HCT116 (cell line): ENCODE results near the gene PDF. TPM values are rescaled to one million over a fixed set of nuclear protein-coding genes. Genes with fewer than 3 reads are reported as not detected.

ENCODE experiments used
- ATAC-seq: fragments of 200-7000 bp; cut with Tn5 transposase; 2 replicates; pipeline ENCODE4 v1.9.1; 2020; ENCODE audit warnings: mild to moderate bottlenecking, moderate library complexity
- BruUV-seq: library from RNA; stranded (reverse); fragments of 400-500 nt; replicated peaks from 2 replicates; lab custom pipeline; 2021; lab: Mats Ljungman, UMichigan
- CTCF ChIA-PET: fragments of 300-600 bp; sonication (Branson Sonifier 250); formaldehyde crosslinking; loops from one replicate; lab custom pipeline; 2021; ENCODE audit warnings: antibody characterized with exemption; lab: Charles Lee
- POLR2A ChIA-PET: fragments of 300-600, 350-600 bp; sonication (Branson Sonifier 250); formaldehyde crosslinking; loops from one replicate; lab custom pipeline; 2021; ENCODE audit warnings: antibody characterized with exemption; lab: Charles Lee
- RAD21 ChIA-PET, 2 experiments: fragments of 300-600 bp; sonication (Branson Sonifier 250); formaldehyde crosslinking; loops; one replicate each; lab custom pipeline; 2023; ENCODE audit warnings: low total read pairs in 2 of 2; ENCODE audit not compliant: uncharacterized antibody in 2 of 2, unreplicated experiment in 2 of 2, low non-redundant PET in 1 of 2; lab: Charles Lee
- DNase-seq: peaks from one replicate; pipeline ENCODE4 v3.0.0-alpha.2; 2010; ENCODE audit warnings: low read depth, low spot score
- H2AFZ ChIP-seq: fragments of 200-600 bp; shearing (Covaris generic), sonication (generic); 2 replicates; pipeline ENCODE4 v1.6.1; 2017; ENCODE audit warnings: low read depth, mixed run types, mixed read lengths, antibody characterized with exemption, low read length; ENCODE audit not compliant: poor library complexity, severe bottlenecking
- H3K27ac ChIP-seq: 2 replicates; pipeline ENCODE4 v1.5.1; 2012; ENCODE audit warnings: low read depth, low read length
- H3K27me3 ChIP-seq: fragments of 200-600 bp; sonication (generic); 2 replicates; pipeline ENCODE4 v1.6.1; 2016; ENCODE audit warnings: mixed run types, low read length, mixed read lengths; ENCODE audit not compliant: insufficient read depth
- H3K36me3 ChIP-seq, 2 experiments: fragments of 200-500 bp in 1 of 2; fragments of 200-600 bp in 1 of 2; sonication (Bioruptor generic) in 1 of 2; sonication (generic) in 1 of 2; 2 replicates each; pipeline versions ENCODE4 v1.5.1 to v1.6.1; 2014 to 2016; ENCODE audit warnings: low read length in 2 of 2, inconsistent platforms in 1 of 2, mixed read lengths in 1 of 2, mixed run types in 1 of 2; ENCODE audit not compliant: insufficient read depth in 2 of 2, control insufficient read depth in 1 of 2
- H3K4me1 ChIP-seq, 2 experiments: fragments of 200-600 bp in 1 of 2; sonication (generic) in 1 of 2; 2 replicates each; pipeline versions ENCODE4 v1.5.1 to v1.6.1; 2012 to 2017; ENCODE audit warnings: low read length in 2 of 2, inconsistent platforms in 1 of 2, mild to moderate bottlenecking in 1 of 2, mixed read lengths in 1 of 2, mixed run types in 1 of 2, moderate library complexity in 1 of 2; ENCODE audit not compliant: insufficient read depth in 2 of 2, control insufficient read depth in 1 of 2
- H3K4me2 ChIP-seq: fragments of 200-600 bp; sonication (generic); 2 replicates; pipeline ENCODE4 v1.6.1; 2017; ENCODE audit warnings: mixed run types, low read length, mixed read lengths
- H3K4me3 ChIP-seq, 2 experiments: fragments of 200-600 bp in 1 of 2; sonication (generic) in 1 of 2; replicated peaks in 1 of 2; 2 replicates each; pipeline ENCODE4 v1.5.1; 2011 to 2016; ENCODE audit warnings: low read length in 2 of 2, control low read depth in 1 of 2, low read depth in 1 of 2, mild to moderate bottlenecking in 1 of 2, mixed read lengths in 1 of 2, mixed run types in 1 of 2
- H3K79me2 ChIP-seq: fragments of 200-600 bp; sonication (generic); 2 replicates; pipeline ENCODE4 v1.6.1; 2017; ENCODE audit warnings: mild to moderate bottlenecking, mixed run types, low read length, moderate library complexity, mixed read lengths; ENCODE audit not compliant: insufficient read depth
- H3K9ac ChIP-seq: fragments of 200-600 bp; sonication (generic); 2 replicates; pipeline ENCODE4 v1.6.1; 2016; ENCODE audit warnings: low read length, mixed read lengths
- H3K9me2 ChIP-seq: fragments of 200-600 bp; sonication (generic), shearing (Covaris generic); 2 replicates; pipeline ENCODE4 v1.6.1; 2017; ENCODE audit warnings: mixed run types, mild to moderate bottlenecking, moderate library complexity; ENCODE audit not compliant: insufficient read depth
- H3K9me3 ChIP-seq, 2 experiments: fragments of 200-500 bp in 1 of 2; fragments of 200-600 bp in 1 of 2; sonication (Bioruptor generic) in 1 of 2; sonication (generic) in 1 of 2; 2 replicates each; pipeline ENCODE4 v1.6.1; 2014 to 2017; ENCODE audit warnings: low read length in 2 of 2, mixed read lengths in 2 of 2, inconsistent platforms in 1 of 2, low read depth in 1 of 2, mild to moderate bottlenecking in 1 of 2, mixed run types in 1 of 2, moderate library complexity in 1 of 2; ENCODE audit not compliant: control insufficient read depth in 1 of 2, insufficient read depth in 1 of 2
- H4K20me1 ChIP-seq: fragments of 200-600 bp; sonication (generic), shearing (Covaris generic); 2 replicates; pipeline ENCODE4 v1.6.1; 2017; ENCODE audit warnings: mixed run types, mild to moderate bottlenecking, moderate library complexity; ENCODE audit not compliant: insufficient read depth
- CBX3 ChIP-seq: IDR thresholded peaks from 2 replicates; pipeline ENCODE4 v1.6.1; 2012; ENCODE audit warnings: low read depth
- CEBPB ChIP-seq: IDR thresholded peaks from 2 replicates; pipeline ENCODE4 v1.6.1; 2012; ENCODE audit warnings: low read depth
- EGR1 ChIP-seq: IDR thresholded peaks from 2 replicates; pipeline ENCODE4 v1.6.1; 2012; ENCODE audit warnings: low read depth
- ELF1 ChIP-seq: IDR thresholded peaks from 2 replicates; pipeline ENCODE4 v1.6.1; 2012; ENCODE audit warnings: low read depth, borderline replicate concordance
- JUND ChIP-seq: IDR thresholded peaks from 2 replicates; pipeline ENCODE4 v1.6.1; 2012
- POLR2A ChIP-seq: IDR thresholded peaks from 2 replicates; pipeline ENCODE4 v1.7.0; 2011; ENCODE audit warnings: borderline replicate concordance; ENCODE audit not compliant: insufficient read depth, insufficient read length; ENCODE audit errors: extremely low read depth
- POLR2AphosphoS5 ChIP-seq: IDR thresholded peaks from 2 replicates; pipeline ENCODE4 v1.6.1; 2011; ENCODE audit warnings: mild to moderate bottlenecking, low read depth, low read length, moderate library complexity
- RAD21 ChIP-seq: IDR thresholded peaks from 2 replicates; pipeline ENCODE4 v1.6.1; 2012; ENCODE audit warnings: low read depth, mild to moderate bottlenecking
- SIN3A ChIP-seq: IDR thresholded peaks from 2 replicates; pipeline ENCODE4 v1.6.1; 2012; ENCODE audit warnings: low read depth
- SP1 ChIP-seq: IDR thresholded peaks from 2 replicates; pipeline ENCODE4 v1.6.1; 2012; ENCODE audit warnings: low read depth
- SRF ChIP-seq: IDR thresholded peaks from 2 replicates; pipeline ENCODE4 v1.6.1; 2012; ENCODE audit warnings: low read depth
- TCF7L2 ChIP-seq: IDR thresholded peaks from 2 replicates; pipeline ENCODE4 v1.7.0; 2011; ENCODE audit warnings: borderline replicate concordance, inconsistent platforms; ENCODE audit not compliant: insufficient read depth, insufficient read length; ENCODE audit errors: extremely low read depth
- ZFX ChIP-seq: fragments of 450-650 bp; IDR thresholded peaks from 2 replicates; pipeline ENCODE4 v1.6.1; 2017
- ZNF274 ChIP-seq: fragments of 200-500 bp; sonication (Bioruptor generic); IDR thresholded peaks from 2 replicates; pipeline ENCODE4 v1.6.1; 2014; ENCODE audit warnings: mild to moderate bottlenecking, low read depth, low read length, inconsistent platforms
- intact Hi-C: fragments of 100-400 bp; cut with micrococcal nuclease; formaldehyde crosslinking; loops from 2 replicates; pipeline ENCODE4 v1.10.0; 2022
- total RNA-seq: library from RNA; stranded (reverse); gene quantifications from one replicate; pipeline ENCODE4 v1.2.1, GENCODE V29; 2021; ENCODE audit not compliant: unreplicated experiment
- TF ChIP-seq, protein P1 (sequence below): IDR thresholded peaks from 2 replicates; pipeline ENCODE4 v1.6.1; 2012; ENCODE audit warnings: low read depth
- TF ChIP-seq, protein P2 (sequence below): IDR thresholded peaks from 2 replicates; pipeline ENCODE4 v1.6.1; 2012

PDF gene
- total RNA-seq, 1 experiment from 2014 or later: 33.9 TPM

DNA sequence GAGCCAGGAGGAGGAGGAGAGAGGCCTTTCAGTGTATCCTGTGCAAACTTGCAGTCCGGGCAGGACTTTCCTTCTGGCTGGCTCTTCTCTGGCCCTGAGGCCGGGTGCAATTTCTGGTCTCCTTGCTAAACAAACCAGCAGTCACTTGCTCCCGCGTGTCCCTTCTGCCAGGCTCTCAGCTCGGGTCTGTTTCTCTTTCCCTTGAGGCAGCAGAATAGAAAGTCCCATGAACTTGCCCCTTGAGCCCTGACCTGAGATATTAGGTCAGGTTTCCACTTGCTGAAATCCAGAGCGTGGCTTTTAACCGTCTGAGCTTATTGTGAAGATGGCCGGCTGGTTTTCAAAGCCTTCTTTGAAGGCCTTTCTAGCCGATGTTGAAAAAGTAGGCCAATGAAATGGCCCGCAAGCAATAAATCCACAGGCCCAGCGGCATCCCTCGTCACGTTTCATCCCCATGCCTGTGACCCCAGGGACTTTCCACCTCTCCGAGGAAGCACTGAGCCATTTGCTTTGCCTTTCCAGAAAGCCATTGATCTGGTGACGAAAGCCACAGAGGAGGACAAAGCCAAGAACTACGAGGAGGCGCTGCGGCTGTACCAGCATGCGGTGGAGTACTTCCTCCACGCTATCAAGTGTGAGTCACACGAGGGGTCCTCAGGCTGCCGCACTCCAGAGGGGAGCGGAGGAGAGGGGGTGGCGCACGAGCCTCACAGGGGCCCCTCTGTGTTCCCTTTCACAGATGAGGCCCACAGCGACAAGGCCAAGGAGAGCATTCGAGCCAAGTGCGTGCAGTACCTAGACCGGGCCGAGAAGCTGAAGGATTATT lies 14.7 kb downstream of the PDF start:
- H3K36me3 ChIP-seq: peaks cover 30 to 44% of the 10 kb centered on the region in 2 experiments; a peak in 3 of 4 replicates
- peaks cover 2 to 7% of the 10 kb centered on the region in 2 experiments; a peak in 3 of 4 replicates for H3K4me1 ChIP-seq
- ChIA-PET CTCF (no interaction called here), POLR2A (no interaction called here), RAD21 (no interaction called here)
- no peak for ATAC-seq
- no peak for TF ChIP-seq POLR2A
- no peak for TF ChIP-seq POLR2AphosphoS5
- no peak for TF ChIP-seq SRF
- TF ChIP-seq ZFX: no peak
- no peak for TF ChIP-seq ELF1
- no peak for TF ChIP-seq JUND
- no peak overlapping the region for H2AFZ ChIP-seq
- no TSS peak for BruUV-seq
- H4K20me1 ChIP-seq: no peaks in the 10 kb centered on the region
- H3K9me3 ChIP-seq: no peaks in the 10 kb centered on the region
- DNase-seq: no peak
- H3K4me2 ChIP-seq: no peak overlapping the region
- intact Hi-C loops: no loop called here
- no peak overlapping the region for H3K4me3 ChIP-seq
- H3K9ac ChIP-seq: no peak overlapping the region
- H3K27ac ChIP-seq: no peak overlapping the region
- no peaks in the 10 kb centered on the region for H3K9me2 ChIP-seq
- no peaks in the 10 kb centered on the region for H3K27me3 ChIP-seq
- peaks cover 65% of the 10 kb centered on the region for H3K79me2 ChIP-seq

DNA sequence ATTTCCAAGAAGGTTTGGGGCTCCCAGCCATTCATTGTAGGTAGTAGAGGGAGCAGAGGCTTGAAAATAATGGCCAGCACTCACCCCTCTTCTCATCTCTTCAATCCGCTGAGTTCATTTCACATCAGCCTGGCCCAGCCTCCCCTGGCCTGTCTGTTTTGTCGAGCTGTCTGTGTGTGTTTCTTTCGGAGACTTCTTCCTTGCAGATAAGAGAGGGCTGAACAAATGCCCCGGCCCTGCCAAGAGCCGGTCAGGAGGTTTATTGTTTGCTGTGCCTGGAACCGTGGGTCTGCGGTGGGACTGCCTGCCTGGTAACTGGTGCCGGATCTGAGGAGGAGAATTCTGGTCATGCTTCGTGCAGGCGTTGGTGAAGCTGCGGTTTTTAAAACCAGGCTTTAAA lies 15.9 kb downstream of the PDF start:
- no peaks in the 10 kb centered on the region for H4K20me1 ChIP-seq
- ChIA-PET CTCF (no interaction called here), POLR2A (no interaction called here), RAD21 (no interaction called here)
- no peak overlapping the region for H3K4me2 ChIP-seq
- H3K4me3 ChIP-seq: no peak overlapping the region
- H3K9me3 ChIP-seq: no peaks in the 10 kb centered on the region
- H3K9ac ChIP-seq: no peak overlapping the region
- no peak overlapping the region for H3K27ac ChIP-seq
- BruUV-seq: no TSS peak
- DNase-seq (no peak), ATAC-seq (no peak)
- H3K4me1 ChIP-seq: peaks cover 6 to 14% of the 10 kb centered on the region in 2 experiments
- H3K36me3 ChIP-seq: peaks cover 20 to 39% of the 10 kb centered on the region in 2 experiments; a peak in 3 of 4 replicates
- no peaks in the 10 kb centered on the region for H3K9me2 ChIP-seq
- H2AFZ ChIP-seq: no peak overlapping the region
- no peaks in the 10 kb centered on the region for H3K27me3 ChIP-seq
- intact Hi-C loops: no loop called here
- H3K79me2 ChIP-seq: peaks cover 61% of the 10 kb centered on the region
- TF ChIP-seq CBX3 (no peak), EGR1 (no peak), SP1 (no peak), ZNF274 (no peak), CEBPB (no peak), TCF7L2 (no peak), RAD21 (no peak), ZFX (no peak), SIN3A (no peak)
- TF ChIP-seq, protein P1, sequence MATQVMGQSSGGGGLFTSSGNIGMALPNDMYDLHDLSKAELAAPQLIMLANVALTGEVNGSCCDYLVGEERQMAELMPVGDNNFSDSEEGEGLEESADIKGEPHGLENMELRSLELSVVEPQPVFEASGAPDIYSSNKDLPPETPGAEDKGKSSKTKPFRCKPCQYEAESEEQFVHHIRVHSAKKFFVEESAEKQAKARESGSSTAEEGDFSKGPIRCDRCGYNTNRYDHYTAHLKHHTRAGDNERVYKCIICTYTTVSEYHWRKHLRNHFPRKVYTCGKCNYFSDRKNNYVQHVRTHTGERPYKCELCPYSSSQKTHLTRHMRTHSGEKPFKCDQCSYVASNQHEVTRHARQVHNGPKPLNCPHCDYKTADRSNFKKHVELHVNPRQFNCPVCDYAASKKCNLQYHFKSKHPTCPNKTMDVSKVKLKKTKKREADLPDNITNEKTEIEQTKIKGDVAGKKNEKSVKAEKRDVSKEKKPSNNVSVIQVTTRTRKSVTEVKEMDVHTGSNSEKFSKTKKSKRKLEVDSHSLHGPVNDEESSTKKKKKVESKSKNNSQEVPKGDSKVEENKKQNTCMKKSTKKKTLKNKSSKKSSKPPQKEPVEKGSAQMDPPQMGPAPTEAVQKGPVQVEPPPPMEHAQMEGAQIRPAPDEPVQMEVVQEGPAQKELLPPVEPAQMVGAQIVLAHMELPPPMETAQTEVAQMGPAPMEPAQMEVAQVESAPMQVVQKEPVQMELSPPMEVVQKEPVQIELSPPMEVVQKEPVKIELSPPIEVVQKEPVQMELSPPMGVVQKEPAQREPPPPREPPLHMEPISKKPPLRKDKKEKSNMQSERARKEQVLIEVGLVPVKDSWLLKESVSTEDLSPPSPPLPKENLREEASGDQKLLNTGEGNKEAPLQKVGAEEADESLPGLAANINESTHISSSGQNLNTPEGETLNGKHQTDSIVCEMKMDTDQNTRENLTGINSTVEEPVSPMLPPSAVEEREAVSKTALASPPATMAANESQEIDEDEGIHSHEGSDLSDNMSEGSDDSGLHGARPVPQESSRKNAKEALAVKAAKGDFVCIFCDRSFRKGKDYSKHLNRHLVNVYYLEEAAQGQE: no peak
- TF ChIP-seq, protein P2, sequence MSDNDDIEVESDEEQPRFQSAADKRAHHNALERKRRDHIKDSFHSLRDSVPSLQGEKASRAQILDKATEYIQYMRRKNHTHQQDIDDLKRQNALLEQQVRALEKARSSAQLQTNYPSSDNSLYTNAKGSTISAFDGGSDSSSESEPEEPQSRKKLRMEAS: no peak
